COLO829 (cell line): Measurements from ENCODE around the gene RNF212B.
A peak's percentile ranks its signal among the peaks of the same experiment; 100 is the strongest.

ENCODE experiments used
- DNase-seq: peaks from one replicate; pipeline ENCODE4 v3.0.0; 2012; ENCODE audit warnings: low spot score

The RNF212B gene

DNA sequence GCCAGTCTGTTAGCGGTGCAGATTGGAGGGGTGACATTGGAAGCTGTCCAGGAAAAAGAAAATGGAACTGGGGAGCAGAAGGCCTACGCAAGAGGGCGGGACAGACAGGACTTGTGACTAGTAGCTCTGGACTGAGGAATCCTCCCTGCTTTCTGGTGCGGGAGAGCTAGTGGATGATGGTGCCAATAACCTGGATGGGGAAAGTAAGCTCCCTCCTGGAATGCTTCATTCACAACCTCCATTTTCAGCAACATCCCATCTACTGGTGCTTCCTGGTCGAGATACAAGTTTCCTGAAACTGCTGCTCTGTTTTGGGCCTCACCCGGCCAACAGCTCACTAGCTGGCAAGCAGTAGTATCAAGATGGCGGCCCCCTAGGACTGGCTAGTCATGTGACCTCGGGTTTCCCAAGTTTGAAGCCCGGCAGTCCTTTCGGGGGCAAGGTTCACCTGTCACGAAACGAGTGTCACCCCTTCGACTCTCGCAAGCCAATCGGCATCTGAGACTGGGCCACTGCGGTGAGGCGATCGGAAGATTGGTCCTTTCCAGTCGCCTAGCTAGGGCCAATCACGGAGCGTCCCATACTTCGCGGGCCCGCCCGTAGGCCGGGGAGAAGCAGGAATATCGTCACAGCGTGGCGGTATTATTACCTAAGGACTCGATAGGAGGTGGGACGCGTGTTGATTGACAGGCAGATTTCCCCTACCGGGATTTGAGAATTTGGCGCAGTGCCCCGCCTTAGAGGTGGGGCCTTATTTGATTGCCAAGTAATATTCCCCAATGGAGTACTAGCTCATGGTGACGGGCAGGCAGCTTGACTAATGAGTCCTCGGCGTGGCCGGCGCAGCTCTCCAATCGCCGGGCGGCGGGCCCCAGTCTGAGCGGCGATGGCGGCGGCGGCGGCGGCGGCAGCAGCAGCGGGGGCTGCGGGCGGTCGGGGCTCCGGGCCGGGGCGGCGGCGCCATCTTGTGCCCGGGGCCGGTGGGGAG, 83.1 kb downstream of the RNF212B start, which contains the start of gene PABPN1:
PABPN1 (plus strand) TSS at position 874 of the 988 bp plus-strand sequence; CDS start at position 887, 13 bp downstream.
- peak; percentile 99 for DNase-seq

DNA sequence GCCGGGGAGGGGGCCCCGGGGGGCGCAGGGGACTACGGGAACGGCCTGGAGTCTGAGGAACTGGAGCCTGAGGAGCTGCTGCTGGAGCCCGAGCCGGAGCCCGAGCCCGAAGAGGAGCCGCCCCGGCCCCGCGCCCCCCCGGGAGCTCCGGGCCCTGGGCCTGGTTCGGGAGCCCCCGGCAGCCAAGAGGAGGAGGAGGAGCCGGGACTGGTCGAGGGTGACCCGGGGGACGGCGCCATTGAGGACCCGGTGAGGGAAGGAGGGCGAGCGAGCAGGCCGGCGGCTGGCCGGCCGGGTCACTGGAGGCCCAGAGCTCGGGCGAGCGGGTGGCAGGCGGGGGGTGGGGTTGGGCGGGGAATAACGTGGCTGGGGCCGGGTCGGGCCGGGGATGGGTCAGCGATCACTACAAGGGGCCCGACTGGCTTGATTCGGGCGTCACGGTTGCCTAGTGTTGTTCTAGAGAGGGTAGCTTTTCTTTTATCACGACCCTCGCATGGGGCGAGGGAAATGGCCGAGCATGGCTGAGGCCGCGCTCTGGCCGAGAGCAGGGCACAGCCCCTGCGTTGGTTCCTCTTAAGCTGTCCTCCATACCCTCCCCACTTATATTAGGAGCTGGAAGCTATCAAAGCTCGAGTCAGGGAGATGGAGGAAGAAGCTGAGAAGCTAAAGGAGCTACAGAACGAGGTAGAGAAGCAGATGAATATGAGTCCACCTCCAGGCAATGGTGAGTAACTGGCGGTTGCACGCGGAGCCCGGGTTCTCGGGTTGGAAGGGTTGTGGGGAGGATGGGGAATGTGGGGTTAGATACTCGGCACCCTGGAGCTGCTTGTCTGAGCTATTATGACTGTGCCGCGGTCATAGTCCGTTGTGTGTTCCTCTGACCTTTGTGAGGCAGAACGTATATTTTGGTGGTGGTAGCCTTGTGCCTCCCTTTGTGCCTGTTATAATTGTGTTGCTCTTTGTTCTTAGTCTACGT, 84.1 kb downstream of the RNF212B start:
- DNase-seq: no peak
